Loucy (cell line): ENCODE results near the gene WNK4.

Experiments used
- EZH2phosphoT487 ChIP-seq: fragments of 200-600 bp; IDR thresholded peaks from 2 replicates; pipeline ENCODE4 v1.6.1; 2018; ENCODE audit warnings: antibody characterized with exemption, mild to moderate bottlenecking, moderate library complexity, borderline replicate concordance
- TF ChIP-seq, protein P1 (sequence below): fragments of 200-600 bp; sonication (generic); conservative IDR thresholded peaks from 2 replicates; pipeline ENCODE4 v1.5.1; 2014; ENCODE audit warnings: mild to moderate bottlenecking, antibody characterized with exemption, low read length

DNA sequence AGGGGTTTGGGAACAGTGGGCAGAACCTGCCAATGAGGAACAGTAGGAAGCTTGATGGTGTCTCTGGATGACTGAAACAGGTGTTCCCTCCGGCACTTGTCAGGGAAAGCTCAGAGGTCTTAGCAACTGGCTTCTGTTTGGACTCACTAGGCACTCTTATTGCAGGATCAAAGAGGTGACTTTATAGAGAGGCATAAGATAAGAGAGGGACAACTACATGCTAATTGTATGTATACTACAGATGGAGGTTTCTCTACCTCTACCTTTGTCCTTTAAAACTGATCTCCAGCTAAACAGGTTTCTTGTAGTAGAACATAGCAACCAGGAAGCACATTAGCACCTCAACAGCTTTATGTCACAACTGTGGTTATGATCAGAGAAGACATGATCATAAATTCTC, 25.8 kb downstream of the WNK4 start:
- TF ChIP-seq, protein P1, sequence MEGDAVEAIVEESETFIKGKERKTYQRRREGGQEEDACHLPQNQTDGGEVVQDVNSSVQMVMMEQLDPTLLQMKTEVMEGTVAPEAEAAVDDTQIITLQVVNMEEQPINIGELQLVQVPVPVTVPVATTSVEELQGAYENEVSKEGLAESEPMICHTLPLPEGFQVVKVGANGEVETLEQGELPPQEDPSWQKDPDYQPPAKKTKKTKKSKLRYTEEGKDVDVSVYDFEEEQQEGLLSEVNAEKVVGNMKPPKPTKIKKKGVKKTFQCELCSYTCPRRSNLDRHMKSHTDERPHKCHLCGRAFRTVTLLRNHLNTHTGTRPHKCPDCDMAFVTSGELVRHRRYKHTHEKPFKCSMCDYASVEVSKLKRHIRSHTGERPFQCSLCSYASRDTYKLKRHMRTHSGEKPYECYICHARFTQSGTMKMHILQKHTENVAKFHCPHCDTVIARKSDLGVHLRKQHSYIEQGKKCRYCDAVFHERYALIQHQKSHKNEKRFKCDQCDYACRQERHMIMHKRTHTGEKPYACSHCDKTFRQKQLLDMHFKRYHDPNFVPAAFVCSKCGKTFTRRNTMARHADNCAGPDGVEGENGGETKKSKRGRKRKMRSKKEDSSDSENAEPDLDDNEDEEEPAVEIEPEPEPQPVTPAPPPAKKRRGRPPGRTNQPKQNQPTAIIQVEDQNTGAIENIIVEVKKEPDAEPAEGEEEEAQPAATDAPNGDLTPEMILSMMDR: no peak
- no peak for TF ChIP-seq EZH2phosphoT487
